ENCODE results near the gene CHI3L1.

The CHI3L1 gene

GRCh38 chr1:203187304-203187685 is 791 bp upstream of the CHI3L1 start:
- no peak overlapping the region for H3K4me3 ChIP-seq (ENCODE audit: low read depth, low read length)
- no peak for TF ChIP-seq CTCF (IDR thresholded peaks at IDR 0.05; ENCODE audit: low read depth, low read length)

GRCh38 chr1:203186091-203186445 is 436 bp downstream of the CHI3L1 start:
- no peak overlapping the region for H3K4me3 ChIP-seq (ENCODE audit: low read depth, low read length)
- no peak for TF ChIP-seq CTCF (IDR thresholded peaks at IDR 0.05; ENCODE audit: low read depth, low read length)

GRCh38 chr1:203185585-203185984 is 919 bp downstream of the CHI3L1 start:
- no peak for TF ChIP-seq CTCF (IDR thresholded peaks at IDR 0.05; ENCODE audit: low read depth, low read length)
- no peak overlapping the region for H3K4me3 ChIP-seq (ENCODE audit: low read depth, low read length)

GRCh38 chr1:203185061-203185461 is 1.4 kb downstream of the CHI3L1 start:
- no peak for TF ChIP-seq CTCF (IDR thresholded peaks at IDR 0.05; ENCODE audit: low read depth, low read length)

GRCh38 chr1:203184467-203184866 is 2.0 kb downstream of the CHI3L1 start:
- TF ChIP-seq CTCF (IDR thresholded peaks at IDR 0.05; ENCODE audit: low read depth, low read length) = no peak
- H3K4me3 ChIP-seq (ENCODE audit: low read depth, low read length) = no peak overlapping the region

More at GRCh38 chr1:203185061-203185461, 1.4 kb downstream of the CHI3L1 start:
- H3K4me3 ChIP-seq (ENCODE audit: low read depth, low read length) = no peak overlapping the region

GRCh38 chr1:203183828-203184227 is 2.7 kb downstream of the CHI3L1 start:
- no peak overlapping the region for H3K4me3 ChIP-seq (ENCODE audit: low read depth, low read length)
- TF ChIP-seq CTCF (IDR thresholded peaks at IDR 0.05; ENCODE audit: low read depth, low read length) = no peak

- H3K4me3 ChIP-seq (ENCODE audit: low read depth, low read length) = no peak overlapping the region
- TF ChIP-seq CTCF (IDR thresholded peaks at IDR 0.05; ENCODE audit: low read depth, low read length) = no peak
Measured at GRCh38 chr1:203182387-203182953, 4.0 kb downstream of the CHI3L1 start.

Measured in WI38 (cell line).